ENCODE measurements around the gene PP2D1. TPM values are rescaled to one million over a fixed set of nuclear protein-coding genes. Genes with fewer than 3 reads are reported as not detected.

PP2D1 gene
- total and polyA plus RNA-seq, 9 of the 15 experiments (the other 6 are each of a cell fraction or from before 2014, with no cell fraction given): 0.07 to 0.10 TPM; not detected in 7

- peak in 1 of 2 experiments; percentile 96; a peak in 2 of 4 replicates for TF ChIP-seq ZNF318 (IDR thresholded peaks at IDR 0.05; ENCODE audit: borderline replicate concordance in 1 of 2, low read depth in 1 of 2)
- no peak for TF ChIP-seq ZNF583 (CRISPR knock-in tag; IDR thresholded peaks at IDR 0.05)
- no peak for TF ChIP-seq CSDE1 (IDR thresholded peaks at IDR 0.05)
- 0 out of 2 replicates have a peak, but pooled peaks have one; percentile 2 for TF ChIP-seq ZBTB1 (CRISPR knock-in tag; IDR thresholded peaks at IDR 0.05; ENCODE audit: borderline replicate concordance, low read depth)
- no peak for TF ChIP-seq HNRNPLL (IDR thresholded peaks at IDR 0.05; ENCODE audit: low read depth, low read length, poor library complexity, severe bottlenecking)
- no peak for TF ChIP-seq POLR2AphosphoS5 (IDR thresholded peaks at IDR 0.05; ENCODE audit: control insufficient read depth, insufficient read depth, low read depth, low read length)
- peak; percentile 89 for TF ChIP-seq NFIC (IDR thresholded peaks at IDR 0.05)
- TF ChIP-seq, protein P1, sequence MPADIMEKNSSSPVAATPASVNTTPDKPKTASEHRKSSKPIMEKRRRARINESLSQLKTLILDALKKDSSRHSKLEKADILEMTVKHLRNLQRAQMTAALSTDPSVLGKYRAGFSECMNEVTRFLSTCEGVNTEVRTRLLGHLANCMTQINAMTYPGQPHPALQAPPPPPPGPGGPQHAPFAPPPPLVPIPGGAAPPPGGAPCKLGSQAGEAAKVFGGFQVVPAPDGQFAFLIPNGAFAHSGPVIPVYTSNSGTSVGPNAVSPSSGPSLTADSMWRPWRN (IDR thresholded peaks at IDR 0.05; ENCODE audit: low read depth): no peak
- TF ChIP-seq TCF3 (CRISPR knock-in tag; IDR thresholded peaks at IDR 0.05): 0 out of 2 replicates have a peak, but pooled peaks have one; percentile 30
- 0 out of 2 replicates have a peak, but pooled peaks have one; percentile 48 for TF ChIP-seq ZNF12 (CRISPR knock-in tag; IDR thresholded peaks at IDR 0.05)
- TF ChIP-seq NFRKB (IDR thresholded peaks at IDR 0.05; ENCODE audit: low read depth): no peak
- no peak for TF ChIP-seq ZNF347 (CRISPR knock-in tag; IDR thresholded peaks at IDR 0.05; ENCODE audit: low read depth)
- 0 out of 2 replicates have a peak, but pooled peaks have one; percentile 20 for TF ChIP-seq NBN (IDR thresholded peaks at IDR 0.05; ENCODE audit: low read depth)
- TF ChIP-seq MBD2 (IDR thresholded peaks at IDR 0.05; ENCODE audit: borderline replicate concordance, low read depth): no peak
- no peak for TF ChIP-seq BHLHE40 (IDR thresholded peaks at IDR 0.05; ENCODE audit: low read length)
- TF ChIP-seq CREM (IDR thresholded peaks at IDR 0.05; ENCODE audit: low read depth): peak; percentile 69
- TF ChIP-seq KLF16 (IDR thresholded peaks at IDR 0.05): no peak
- TF ChIP-seq, protein P2, sequence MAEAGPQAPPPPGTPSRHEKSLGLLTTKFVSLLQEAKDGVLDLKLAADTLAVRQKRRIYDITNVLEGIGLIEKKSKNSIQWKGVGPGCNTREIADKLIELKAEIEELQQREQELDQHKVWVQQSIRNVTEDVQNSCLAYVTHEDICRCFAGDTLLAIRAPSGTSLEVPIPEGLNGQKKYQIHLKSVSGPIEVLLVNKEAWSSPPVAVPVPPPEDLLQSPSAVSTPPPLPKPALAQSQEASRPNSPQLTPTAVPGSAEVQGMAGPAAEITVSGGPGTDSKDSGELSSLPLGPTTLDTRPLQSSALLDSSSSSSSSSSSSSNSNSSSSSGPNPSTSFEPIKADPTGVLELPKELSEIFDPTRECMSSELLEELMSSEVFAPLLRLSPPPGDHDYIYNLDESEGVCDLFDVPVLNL (CRISPR knock-in tag; IDR thresholded peaks at IDR 0.05; ENCODE audit: low read depth): 0 out of 2 replicates have a peak, but pooled peaks have one; percentile 2
- TF ChIP-seq ZNF507 (tag; conservative IDR thresholded peaks at IDR 0.05): no peak
- TF ChIP-seq NRF1 (conservative IDR thresholded peaks at IDR 0.05 in 1 of 2, IDR thresholded peaks at IDR 0.05 in 1 of 2): peak; percentile 63 to 73; a peak in 3 of 4 replicates
Measured at GRCh38 chr3:20041197-20041780, 29.2 kb upstream of the PP2D1 start (continued).

Data from K562 (cell line).